Neural cell (in vitro differentiated cells): Measurements from ENCODE around the gene INSRR. TPM values are rescaled to one million over a fixed set of nuclear protein-coding genes. Genes with fewer than 3 reads are reported as not detected.

ENCODE experiments used
- H2AFZ ChIP-seq: fragments of 200-600, 300-800 bp; sonication (generic), shearing (Covaris generic); 2 replicates; pipeline ENCODE4 v1.6.0; 2014; ENCODE audit warnings: low read depth, mild to moderate bottlenecking, antibody characterized with exemption, low read length, moderate library complexity
- H3F3A ChIP-seq: fragments of 200-600 bp; shearing (Covaris generic); 2 replicates; pipeline ENCODE4 v1.6.1; 2016; ENCODE audit warnings: mild to moderate bottlenecking, moderate library complexity, mixed read lengths, antibody characterized with exemption, low read length; ENCODE audit not compliant: insufficient read depth, poor library complexity, severe bottlenecking
- H3K27ac ChIP-seq: fragments of 200-600, 300-800 bp; sonication (generic), shearing (Covaris generic); 2 replicates; pipeline ENCODE4 v1.5.1; 2014; ENCODE audit warnings: mild to moderate bottlenecking, low read length, moderate library complexity
- H3K27me3 ChIP-seq: fragments of 300-800, 200-600 bp; sonication (generic), shearing (Covaris generic); 2 replicates; pipeline ENCODE4 v1.6.0; 2014; ENCODE audit warnings: mild to moderate bottlenecking, low read depth, low read length, moderate library complexity; ENCODE audit not compliant: insufficient read depth
- H3K36me3 ChIP-seq: fragments of 300-800, 200-600 bp; sonication (generic), shearing (Covaris generic); 2 replicates; pipeline ENCODE4 v1.5.1; 2014; ENCODE audit warnings: mild to moderate bottlenecking, antibody characterized with exemption, low read length, moderate library complexity; ENCODE audit not compliant: insufficient read depth
- H3K4me2 ChIP-seq: fragments of 300-800, 200-600 bp; sonication (generic), shearing (Covaris generic); 2 replicates; pipeline ENCODE4 v1.6.0; 2014; ENCODE audit warnings: mild to moderate bottlenecking, low read length
- H3K4me3 ChIP-seq: fragments of 300-800, 200-600 bp; sonication (generic), shearing (Covaris generic); 2 replicates; pipeline ENCODE4 v1.5.1; 2014; ENCODE audit warnings: mild to moderate bottlenecking, low read length, moderate library complexity
- H3K79me2 ChIP-seq: fragments of 200-600 bp; shearing (Covaris generic); replicated peaks from 2 replicates; pipeline ENCODE4 v1.6.0; 2014; ENCODE audit warnings: mild to moderate bottlenecking, low read length, moderate library complexity; ENCODE audit not compliant: insufficient read depth
- H3K9ac ChIP-seq: fragments of 300-800, 200-600 bp; sonication (generic), shearing (Covaris generic); 2 replicates; pipeline ENCODE4 v1.6.1; 2016; ENCODE audit warnings: mild to moderate bottlenecking, low read length, mixed read lengths
- H3K9me2 ChIP-seq: fragments of 200-600 bp; shearing (Covaris generic); 2 replicates; pipeline ENCODE4 v1.6.1; 2016; ENCODE audit warnings: mild to moderate bottlenecking, low read length, mixed read lengths; ENCODE audit not compliant: insufficient read depth
- H3K9me3 ChIP-seq: fragments of 200-600, 300-800 bp; sonication (generic), shearing (Covaris generic); 2 replicates; pipeline ENCODE4 v1.6.1; 2016; ENCODE audit warnings: mild to moderate bottlenecking, mixed run types, low read length, moderate library complexity, mixed read lengths
- H4K20me1 ChIP-seq: fragments of 200-600 bp; shearing (Covaris generic); 2 replicates; pipeline ENCODE4 v1.6.1; 2016; ENCODE audit warnings: mild to moderate bottlenecking, mixed run types; ENCODE audit not compliant: insufficient read depth
- EP300 ChIP-seq: fragments of 450-650 bp; conservative IDR thresholded peaks from 2 replicates; pipeline ENCODE4 v1.6.1; 2014; ENCODE audit warnings: antibody characterized with exemption, mild to moderate bottlenecking, moderate library complexity; ENCODE audit not compliant: poor library complexity, severe bottlenecking
- EZH2 ChIP-seq: fragments of 200-600, 300-800 bp; shearing (Covaris generic), sonication (generic); IDR thresholded peaks from 2 replicates; pipeline ENCODE4 v1.6.1; 2014; ENCODE audit warnings: antibody characterized with exemption, low read length, borderline replicate concordance, mild to moderate bottlenecking; ENCODE audit not compliant: insufficient read depth, poor library complexity, severe bottlenecking
- MXI1 ChIP-seq: fragments of 450-650 bp; conservative IDR thresholded peaks from 2 replicates; pipeline ENCODE4 v1.6.1; 2014; ENCODE audit warnings: antibody characterized with exemption, mild to moderate bottlenecking; ENCODE audit not compliant: poor library complexity, severe bottlenecking
- POLR2AphosphoS5 ChIP-seq: IDR thresholded peaks from 2 replicates; pipeline ENCODE4 v1.6.1; 2012
- RAD21 ChIP-seq: fragments of 450-650 bp; conservative IDR thresholded peaks from 2 replicates; pipeline ENCODE4 v1.6.1; 2014; ENCODE audit warnings: antibody characterized with exemption, mild to moderate bottlenecking, moderate library complexity
- REST ChIP-seq: IDR thresholded peaks from 2 replicates; pipeline ENCODE4 v1.6.1; 2012; ENCODE audit warnings: borderline replicate concordance
- SMC3 ChIP-seq: fragments of 450-650 bp; conservative IDR thresholded peaks from 2 replicates; pipeline ENCODE4 v1.6.1; 2014; ENCODE audit warnings: antibody characterized with exemption, mild to moderate bottlenecking, moderate library complexity; ENCODE audit not compliant: poor library complexity
- TAF1 ChIP-seq: IDR thresholded peaks from 2 replicates; pipeline ENCODE4 v1.6.1; 2012; ENCODE audit warnings: low read depth
- polyA plus RNA-seq: library from polyadenylated mRNA; depleted of rRNA; stranded (reverse); fragments of >200 nt; gene quantifications from 2 replicates; pipeline ENCODE4 v1.2.3, GENCODE V29; 2014
- TF ChIP-seq, protein P1 (sequence below): fragments of 450-650 bp; IDR thresholded peaks from 2 replicates; pipeline ENCODE4 v1.5.1; 2014; ENCODE audit warnings: antibody characterized with exemption, mild to moderate bottlenecking, moderate library complexity; ENCODE audit not compliant: poor library complexity, severe bottlenecking

Gene INSRR
- polyA plus RNA-seq, 1 donor from 2014 or later: 3.0 TPM

GRCh38 chr1:156863631-156864030, 4.7 kb upstream of the INSRR start:
- H3K4me3 ChIP-seq: no peak overlapping the region
- H2AFZ ChIP-seq: no peak overlapping the region

DNA sequence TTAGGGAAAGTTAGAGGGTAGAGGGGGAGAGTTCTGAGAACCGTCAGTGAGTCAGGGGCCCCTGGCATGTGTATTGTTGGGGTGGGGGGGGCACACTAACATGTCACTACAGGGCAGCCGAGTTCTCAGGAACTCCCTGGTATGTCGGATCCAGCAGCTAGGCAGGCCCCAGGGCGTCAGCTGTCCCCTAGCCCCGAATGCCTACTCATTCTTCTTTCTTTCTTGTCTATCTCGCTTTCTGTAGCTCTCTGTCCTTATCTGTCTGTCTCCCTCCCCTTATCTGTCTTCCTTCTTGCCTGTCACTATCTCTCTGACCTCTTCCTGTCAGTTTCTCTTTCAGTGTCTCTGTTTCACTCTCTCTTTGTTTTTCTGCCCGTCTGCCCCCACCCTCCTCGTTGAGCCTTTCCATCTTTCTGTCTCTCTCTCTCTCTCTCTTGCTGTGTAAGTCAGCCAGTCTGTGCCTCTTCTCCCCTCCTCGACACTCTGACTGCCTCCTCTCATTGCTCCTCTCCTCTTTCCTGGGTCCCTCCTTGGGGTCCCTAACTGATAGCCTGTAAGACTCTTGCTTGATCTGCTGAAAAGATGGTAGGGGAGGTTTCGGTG, 4.2 kb upstream of the INSRR start:
- H3K27ac ChIP-seq: no peak overlapping the region
- H3K79me2 ChIP-seq: no peaks in the 10 kb centered on the region
- H3K36me3 ChIP-seq: no peaks in the 10 kb centered on the region
- peak overlapping the region; percentile 9 for H3K9ac ChIP-seq
- H3K4me3 ChIP-seq: no peak overlapping the region
- no peak for TF ChIP-seq POLR2AphosphoS5
- no peaks in the 10 kb centered on the region for H3K9me3 ChIP-seq
- H3K4me2 ChIP-seq: no peak overlapping the region
- H3K27me3 ChIP-seq: peaks cover 53% of the 10 kb centered on the region
- no peak overlapping the region for H2AFZ ChIP-seq
- no peaks in the 10 kb centered on the region for H3K9me2 ChIP-seq
- H4K20me1 ChIP-seq: no peaks in the 10 kb centered on the region
- H3F3A ChIP-seq: no peaks in the 10 kb centered on the region

More at GRCh38 chr1:156863631-156864030, 4.7 kb upstream of the INSRR start:
- no peak for TF ChIP-seq SMC3
- no peak for TF ChIP-seq EZH2
- TF ChIP-seq MXI1: no peak
- TF ChIP-seq TAF1: no peak
- TF ChIP-seq, protein P1, sequence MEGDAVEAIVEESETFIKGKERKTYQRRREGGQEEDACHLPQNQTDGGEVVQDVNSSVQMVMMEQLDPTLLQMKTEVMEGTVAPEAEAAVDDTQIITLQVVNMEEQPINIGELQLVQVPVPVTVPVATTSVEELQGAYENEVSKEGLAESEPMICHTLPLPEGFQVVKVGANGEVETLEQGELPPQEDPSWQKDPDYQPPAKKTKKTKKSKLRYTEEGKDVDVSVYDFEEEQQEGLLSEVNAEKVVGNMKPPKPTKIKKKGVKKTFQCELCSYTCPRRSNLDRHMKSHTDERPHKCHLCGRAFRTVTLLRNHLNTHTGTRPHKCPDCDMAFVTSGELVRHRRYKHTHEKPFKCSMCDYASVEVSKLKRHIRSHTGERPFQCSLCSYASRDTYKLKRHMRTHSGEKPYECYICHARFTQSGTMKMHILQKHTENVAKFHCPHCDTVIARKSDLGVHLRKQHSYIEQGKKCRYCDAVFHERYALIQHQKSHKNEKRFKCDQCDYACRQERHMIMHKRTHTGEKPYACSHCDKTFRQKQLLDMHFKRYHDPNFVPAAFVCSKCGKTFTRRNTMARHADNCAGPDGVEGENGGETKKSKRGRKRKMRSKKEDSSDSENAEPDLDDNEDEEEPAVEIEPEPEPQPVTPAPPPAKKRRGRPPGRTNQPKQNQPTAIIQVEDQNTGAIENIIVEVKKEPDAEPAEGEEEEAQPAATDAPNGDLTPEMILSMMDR: no peak
- no peak for TF ChIP-seq EP300
- TF ChIP-seq REST: no peak
- no peak for TF ChIP-seq POLR2AphosphoS5
- TF ChIP-seq RAD21: no peak
- no peaks in the 10 kb centered on the region for H3K79me2 ChIP-seq
- H3K27me3 ChIP-seq: peaks cover 48% of the 10 kb centered on the region
- no peaks in the 10 kb centered on the region for H3F3A ChIP-seq
- H3K36me3 ChIP-seq: no peaks in the 10 kb centered on the region
- no peak overlapping the region for H3K4me2 ChIP-seq
- H3K9me3 ChIP-seq: no peaks in the 10 kb centered on the region
- H3K9me2 ChIP-seq: no peaks in the 10 kb centered on the region
- no peaks in the 10 kb centered on the region for H4K20me1 ChIP-seq
- no peak overlapping the region for H3K27ac ChIP-seq
- no peak overlapping the region for H3K9ac ChIP-seq

GRCh38 chr1:156862584-156862983, 3.7 kb upstream of the INSRR start:
- Histone ChIP-seq H3K36me3 (no peaks in the 10 kb centered on the region), H3K27me3 (peaks cover 56% of the 10 kb centered on the region), H3K9me3 (no peaks in the 10 kb centered on the region), H2AFZ (no peak overlapping the region), H3K4me2 (no peak overlapping the region), H3K27ac (no peak overlapping the region), H3K9me2 (no peaks in the 10 kb centered on the region), H4K20me1 (no peaks in the 10 kb centered on the region), H3K79me2 (no peaks in the 10 kb centered on the region), H3K9ac (no peak overlapping the region), H3F3A (no peaks in the 10 kb centered on the region), H3K4me3 (no peak overlapping the region)
- no peak for TF ChIP-seq SMC3
- TF ChIP-seq RAD21: no peak
- TF ChIP-seq EP300: no peak
- TF ChIP-seq MXI1: no peak
- TF ChIP-seq TAF1: no peak
- TF ChIP-seq REST: no peak
- no peak for TF ChIP-seq EZH2
- TF ChIP-seq, protein P1: no peak
- TF ChIP-seq POLR2AphosphoS5: no peak
